PC-9 (cell line): ENCODE measurements around the gene RNF121. TPM values are rescaled to one million over a fixed set of nuclear protein-coding genes. Genes with fewer than 3 reads are reported as not detected.

Source experiments
- BruUV-seq: library from RNA; stranded (reverse); fragments of 400-500 nt; replicated peaks from 2 replicates; lab custom pipeline; 2021; lab: Mats Ljungman, UMichigan
- CTCF ChIA-PET: fragments of 300-600 bp; sonication (Branson Sonifier 250); formaldehyde crosslinking; loops from one replicate; lab custom pipeline; 2022; ENCODE audit warnings: antibody characterized with exemption; lab: Charles Lee
- POLR2A ChIA-PET: fragments of 300-600 bp; sonication (Branson Sonifier 250); formaldehyde crosslinking; loops from one replicate; lab custom pipeline; 2022; ENCODE audit warnings: antibody characterized with exemption; ENCODE audit not compliant: unreplicated experiment; lab: Charles Lee
- DNase-seq, 2 experiments: peaks; one replicate each; pipeline versions ENCODE4 v3.0.0 to v3.0.0-alpha.2; 2015 to 2022; ENCODE audit warnings: mixed read lengths in 1 of 2
- H2AFZ ChIP-seq: fragments of 200-600 bp; sonication (generic); 2 replicates; pipeline ENCODE4 v1.8.1; 2017; ENCODE audit warnings: antibody characterized with exemption
- H3F3A ChIP-seq: fragments of 200-600 bp; sonication (generic); 2 replicates; pipeline ENCODE4 v1.8.1; 2017; ENCODE audit warnings: antibody characterized with exemption, mild to moderate bottlenecking, low read depth; ENCODE audit not compliant: insufficient read depth
- H3K27ac ChIP-seq: fragments of 200-600 bp; sonication (generic); 2 replicates; pipeline ENCODE4 v1.6.1; 2016; ENCODE audit warnings: mixed run types
- H3K27me3 ChIP-seq: fragments of 200-600 bp; sonication (generic); 2 replicates; pipeline ENCODE4 v1.6.1; 2016; ENCODE audit warnings: low read depth, mixed run types; ENCODE audit not compliant: insufficient read depth
- H3K36me3 ChIP-seq: fragments of 200-600 bp; sonication (generic); 2 replicates; pipeline ENCODE4 v1.6.1; 2016; ENCODE audit warnings: low read depth, mixed run types
- H3K4me1 ChIP-seq: fragments of 200-600 bp; sonication (generic); replicated peaks from 2 replicates; pipeline ENCODE4 v1.6.1; 2016; ENCODE audit warnings: mixed run types; ENCODE audit not compliant: insufficient read depth
- H3K4me2 ChIP-seq: fragments of 200-600 bp; sonication (generic); 2 replicates; pipeline ENCODE4 v1.6.1; 2017; ENCODE audit warnings: mixed run types
- H3K4me3 ChIP-seq: fragments of 200-600 bp; sonication (generic); 2 replicates; pipeline ENCODE4 v1.6.1; 2016; ENCODE audit warnings: mixed run types
- H3K79me2 ChIP-seq: fragments of 200-600 bp; sonication (generic); 2 replicates; pipeline ENCODE4 v1.6.1; 2017; ENCODE audit warnings: low read depth, mixed run types
- H3K9me2 ChIP-seq: fragments of 200-600 bp; sonication (generic); 2 replicates; pipeline ENCODE4 v1.8.1; 2017; ENCODE audit warnings: mild to moderate bottlenecking; ENCODE audit not compliant: insufficient read depth
- H3K9me3 ChIP-seq: fragments of 200-600 bp; sonication (generic); 2 replicates; pipeline ENCODE4 v1.8.1; 2016; ENCODE audit warnings: low read depth; ENCODE audit not compliant: insufficient read depth
- H4K20me1 ChIP-seq: fragments of 200-600 bp; sonication (generic); 2 replicates; pipeline ENCODE4 v1.8.1; 2017; ENCODE audit not compliant: insufficient read depth
- EZH2 ChIP-seq: fragments of 200-600 bp; sonication (generic); IDR thresholded peaks from 2 replicates; pipeline ENCODE4 v1.8.0; 2017; ENCODE audit warnings: antibody characterized with exemption, low read depth
- intact Hi-C: fragments of 100-400 bp; cut with micrococcal nuclease; formaldehyde crosslinking; loops from one replicate; pipeline ENCODE4 v1.10.0; 2022; ENCODE audit not compliant: unreplicated experiment
- total RNA-seq: library from RNA; stranded (reverse); gene quantifications from 2 replicates; pipeline ENCODE4 v1.2.3, GENCODE V29; 2021
- TF ChIP-seq, protein P1 (sequence below): fragments of 200-600 bp; sonication (generic); conservative IDR thresholded peaks from 2 replicates; pipeline ENCODE4 v1.6.1; 2017; ENCODE audit warnings: mixed run types, antibody characterized with exemption, mild to moderate bottlenecking, moderate library complexity

Gene RNF121
- total RNA-seq, 1 experiment from 2014 or later, result 41.2 TPM

GRCh38 chr11:72007089-72007476 is 78.2 kb downstream of the RNF121 start:
- no peak overlapping the region for H3K4me2 ChIP-seq
- H3K9me2 ChIP-seq, result no peaks in the 10 kb centered on the region
- peaks cover 37% of the 10 kb centered on the region for H4K20me1 ChIP-seq
- POLR2A ChIA-PET, result interaction anchor here (0.7 kb wide), 1 partner anchor 442 kb away, joined by 4 read pairs; no protein-coding TSS in a partner anchor
- no peak overlapping the region for H2AFZ ChIP-seq
- H3K27me3 ChIP-seq, result no peaks in the 10 kb centered on the region
- no peaks in the 10 kb centered on the region for H3K4me1 ChIP-seq
- peaks cover 50% of the 10 kb centered on the region; the same call in 1 of the 2 replicates for H3F3A ChIP-seq
- H3K9me3 ChIP-seq, result no peaks in the 10 kb centered on the region
- H3K4me3 ChIP-seq, result no peak overlapping the region
- H3K36me3 ChIP-seq, result peaks cover 31% of the 10 kb centered on the region; the same call in 1 of the 2 replicates
- CTCF ChIA-PET, result no interaction called here
- no peak for DNase-seq
- no TSS peak for BruUV-seq
- no peak overlapping the region for H3K27ac ChIP-seq
- no peaks in the 10 kb centered on the region for H3K79me2 ChIP-seq
- intact Hi-C loops, result no loop called here
- TF ChIP-seq, protein P1, sequence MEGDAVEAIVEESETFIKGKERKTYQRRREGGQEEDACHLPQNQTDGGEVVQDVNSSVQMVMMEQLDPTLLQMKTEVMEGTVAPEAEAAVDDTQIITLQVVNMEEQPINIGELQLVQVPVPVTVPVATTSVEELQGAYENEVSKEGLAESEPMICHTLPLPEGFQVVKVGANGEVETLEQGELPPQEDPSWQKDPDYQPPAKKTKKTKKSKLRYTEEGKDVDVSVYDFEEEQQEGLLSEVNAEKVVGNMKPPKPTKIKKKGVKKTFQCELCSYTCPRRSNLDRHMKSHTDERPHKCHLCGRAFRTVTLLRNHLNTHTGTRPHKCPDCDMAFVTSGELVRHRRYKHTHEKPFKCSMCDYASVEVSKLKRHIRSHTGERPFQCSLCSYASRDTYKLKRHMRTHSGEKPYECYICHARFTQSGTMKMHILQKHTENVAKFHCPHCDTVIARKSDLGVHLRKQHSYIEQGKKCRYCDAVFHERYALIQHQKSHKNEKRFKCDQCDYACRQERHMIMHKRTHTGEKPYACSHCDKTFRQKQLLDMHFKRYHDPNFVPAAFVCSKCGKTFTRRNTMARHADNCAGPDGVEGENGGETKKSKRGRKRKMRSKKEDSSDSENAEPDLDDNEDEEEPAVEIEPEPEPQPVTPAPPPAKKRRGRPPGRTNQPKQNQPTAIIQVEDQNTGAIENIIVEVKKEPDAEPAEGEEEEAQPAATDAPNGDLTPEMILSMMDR, result no peak
- no peak for TF ChIP-seq EZH2

GRCh38 chr11:72007587-72007986 is 78.7 kb downstream of the RNF121 start:
- Histone ChIP-seq H3K4me2 (no peak overlapping the region), H3K27me3 (no peaks in the 10 kb centered on the region), H3K36me3 (peaks cover 31% of the 10 kb centered on the region; the same call in 1 of the 2 replicates), H3K79me2 (no peaks in the 10 kb centered on the region), H3K27ac (no peak overlapping the region), H3F3A (peaks cover 45% of the 10 kb centered on the region; the same call in 1 of the 2 replicates), H3K4me3 (no peak overlapping the region), H3K4me1 (no peaks in the 10 kb centered on the region), H3K9me2 (no peaks in the 10 kb centered on the region), H4K20me1 (peaks cover 40% of the 10 kb centered on the region), H2AFZ (no peak overlapping the region), H3K9me3 (no peaks in the 10 kb centered on the region)
- BruUV-seq, result TSS peak; percentile 2
- CTCF ChIA-PET, result no interaction called here
- TF ChIP-seq, protein P1, result no peak
- no peak for TF ChIP-seq EZH2
- intact Hi-C loops, result no loop called here
- no peak for DNase-seq
- POLR2A ChIA-PET, result interaction anchor here (0.6 to 0.7 kb wide), 2 partner anchors 30 to 441 kb away, joined by 3 to 4 read pairs; no protein-coding TSS in a partner anchor

GRCh38 chr11:72008728-72009127 is 79.9 kb downstream of the RNF121 start:
- no TSS peak for BruUV-seq
- no peak for TF ChIP-seq EZH2
- TF ChIP-seq, protein P1, result no peak
- Histone ChIP-seq H3F3A (peaks cover 34% of the 10 kb centered on the region; the same call in 1 of the 2 replicates), H3K4me2 (no peak overlapping the region), H3K36me3 (peaks cover 21% of the 10 kb centered on the region; the same call in 1 of the 2 replicates), H3K9me2 (no peaks in the 10 kb centered on the region), H4K20me1 (peaks cover 48% of the 10 kb centered on the region), H3K27me3 (no peaks in the 10 kb centered on the region), H3K4me1 (no peaks in the 10 kb centered on the region), H2AFZ (no peak overlapping the region), H3K79me2 (no peaks in the 10 kb centered on the region), H3K27ac (no peak overlapping the region), H3K4me3 (no peak overlapping the region), H3K9me3 (no peaks in the 10 kb centered on the region)
- no peak for DNase-seq
- intact Hi-C loops, result no loop called here
- ChIA-PET POLR2A (no interaction called here), CTCF (interaction anchor here (0.5 kb wide), 1 partner anchor 20 kb away, joined by 8 read pairs; no protein-coding TSS in a partner anchor)
